HG03558 (cell line): ENCODE data around the gene MTNR1B.

Source experiments
- ATAC-seq: cut with Tn5 transposase; IDR thresholded peaks from one replicate; pipeline ENCODE4 v1.9.1; 2021; ENCODE audit warnings: moderate number of reproducible peaks; ENCODE audit not compliant: unreplicated experiment; ENCODE audit errors: extremely low read depth

Gene MTNR1B

DNA sequence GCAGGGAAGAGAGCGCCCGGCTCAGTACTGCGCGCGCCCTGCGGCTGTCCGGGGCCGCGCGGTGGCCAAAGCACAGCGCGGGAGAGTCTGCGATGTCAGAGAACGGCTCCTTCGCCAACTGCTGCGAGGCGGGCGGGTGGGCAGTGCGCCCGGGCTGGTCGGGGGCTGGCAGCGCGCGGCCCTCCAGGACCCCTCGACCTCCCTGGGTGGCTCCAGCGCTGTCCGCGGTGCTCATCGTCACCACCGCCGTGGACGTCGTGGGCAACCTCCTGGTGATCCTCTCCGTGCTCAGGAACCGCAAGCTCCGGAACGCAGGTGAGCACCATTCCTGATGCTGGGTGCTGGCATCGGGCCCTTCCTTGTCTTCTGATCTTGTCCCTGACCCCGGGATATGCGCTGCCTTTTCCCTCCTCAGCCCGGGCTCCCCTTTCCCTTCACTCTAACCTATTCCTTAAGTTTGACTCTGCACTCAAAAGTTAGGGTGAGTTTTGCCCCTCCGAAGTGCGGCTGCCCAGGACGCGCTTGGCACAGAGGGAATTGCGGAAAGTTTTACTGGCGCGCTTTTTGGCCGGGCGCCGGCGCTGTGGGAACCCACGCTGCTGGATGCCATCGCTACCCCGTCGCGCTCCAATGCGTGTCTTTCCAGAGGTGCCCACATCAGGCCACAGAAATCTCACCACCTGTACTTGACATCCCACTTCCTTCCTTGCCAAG lies at the start of gene MTNR1B:
Gene MTNR1B, plus strand, starts transcription at position 18 of the 714 bp plus-strand sequence. Its CDS starts 75 bp downstream, at position 93.
- no peak for ATAC-seq

DNA sequence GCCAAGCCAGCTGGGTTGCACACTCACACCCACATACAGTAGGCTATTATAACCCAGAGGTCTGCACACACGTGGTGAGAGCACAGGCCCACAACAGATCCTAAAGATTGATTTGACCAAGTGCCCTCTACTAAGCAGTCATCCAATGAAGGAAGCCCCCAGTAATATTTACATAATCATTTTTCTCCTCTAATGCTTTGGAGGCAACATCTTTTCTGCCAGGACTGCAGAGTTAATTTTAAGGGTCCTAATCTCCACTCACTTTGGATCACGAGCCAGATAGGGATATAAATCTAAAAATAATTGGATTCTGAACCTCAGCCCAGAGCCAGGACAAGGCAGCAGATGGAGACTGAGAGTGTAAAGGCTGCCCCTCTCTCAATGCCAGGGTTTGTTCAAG lies 49.1 kb upstream of the MTNR1B start:
- no peak for ATAC-seq

DNA sequence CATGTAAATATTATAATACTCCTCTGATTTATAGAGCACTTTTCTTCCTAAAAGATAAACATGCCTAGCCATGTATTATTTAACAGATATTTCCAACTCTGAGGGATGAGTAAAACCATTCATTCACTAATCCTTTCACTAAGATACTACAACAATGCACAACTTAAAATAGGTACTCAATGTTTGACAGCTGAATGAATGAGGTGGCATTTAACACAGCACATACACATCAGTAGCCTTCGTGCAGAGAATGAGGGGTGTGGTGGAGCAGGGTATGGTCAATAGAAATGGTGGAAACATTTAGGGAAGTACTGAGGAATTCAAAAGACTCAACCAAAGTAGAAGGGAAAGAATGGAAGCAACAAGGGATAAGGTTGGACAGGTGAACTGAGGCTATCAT lies 46.7 kb upstream of the MTNR1B start:
- no peak for ATAC-seq

DNA sequence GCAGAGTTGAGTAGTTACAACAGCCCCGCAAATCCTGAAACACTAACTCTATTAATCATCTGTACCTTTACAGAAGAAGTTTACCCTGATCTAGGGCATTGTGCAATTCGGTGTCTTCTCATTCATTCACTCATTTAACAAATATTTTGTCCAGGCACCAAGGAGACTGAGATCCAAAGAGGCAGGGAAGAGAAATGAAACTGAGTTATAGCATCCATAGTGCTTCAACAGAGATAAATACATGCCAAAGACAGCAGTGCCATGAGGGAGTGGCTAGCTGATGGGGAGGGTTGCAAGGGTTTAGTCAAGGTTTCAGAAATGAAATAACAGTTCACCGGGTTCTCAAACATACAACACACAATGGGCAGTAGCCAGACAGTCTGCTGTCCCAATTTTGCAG lies 40.2 kb upstream of the MTNR1B start:
- no peak for ATAC-seq

DNA sequence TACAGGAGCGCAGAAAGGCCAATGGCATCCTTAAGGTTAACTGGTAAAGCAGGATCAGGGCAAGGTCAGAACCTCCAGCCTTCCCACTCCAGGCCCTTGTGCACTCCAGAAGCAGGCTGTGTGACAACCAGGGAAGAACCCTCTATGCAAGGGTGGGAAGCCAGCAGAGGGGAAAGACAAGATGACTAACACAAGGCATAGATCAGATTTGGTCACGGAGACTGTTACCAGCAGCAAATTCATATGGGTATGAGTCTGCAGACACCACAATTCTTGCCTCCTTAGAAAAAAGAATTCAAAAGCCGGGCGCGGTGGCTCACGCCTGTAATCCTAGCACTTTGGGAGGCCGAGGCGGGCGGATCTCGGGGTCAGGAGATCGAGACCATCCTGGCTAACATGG lies 39.8 kb upstream of the MTNR1B start:
- ATAC-seq: no peak

DNA sequence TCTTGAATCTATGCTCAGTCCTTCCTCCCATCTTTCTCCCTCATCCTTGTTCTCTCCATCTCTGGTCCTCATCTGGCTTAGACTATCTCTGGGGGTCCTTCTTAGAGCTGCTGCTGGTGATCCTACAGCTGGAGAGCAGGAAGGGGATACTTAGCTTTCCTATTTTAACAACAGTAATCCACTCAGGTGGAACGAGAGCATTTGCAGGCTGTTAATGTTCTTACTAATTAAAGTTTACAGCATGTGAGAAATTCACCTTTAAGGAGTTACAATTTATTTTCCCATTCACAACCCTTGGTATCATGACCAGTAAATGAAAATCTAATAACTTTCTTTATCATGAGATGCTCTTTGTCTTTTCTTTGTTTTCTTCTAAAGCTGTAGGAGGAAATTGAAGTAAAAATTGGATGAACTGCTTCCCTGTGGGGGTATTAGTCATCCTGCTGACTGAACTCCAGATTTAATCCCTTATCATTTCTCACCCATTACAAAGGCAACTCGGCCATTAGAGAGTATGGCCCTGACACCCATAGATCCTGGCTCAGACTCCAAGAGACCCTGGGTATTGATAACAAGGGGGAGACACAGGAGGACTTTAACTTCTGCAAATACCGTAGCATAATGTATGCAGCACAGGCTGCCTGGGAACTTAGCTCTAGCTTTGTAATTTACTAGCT lies 37.6 kb upstream of the MTNR1B start:
- ATAC-seq: no peak

DNA sequence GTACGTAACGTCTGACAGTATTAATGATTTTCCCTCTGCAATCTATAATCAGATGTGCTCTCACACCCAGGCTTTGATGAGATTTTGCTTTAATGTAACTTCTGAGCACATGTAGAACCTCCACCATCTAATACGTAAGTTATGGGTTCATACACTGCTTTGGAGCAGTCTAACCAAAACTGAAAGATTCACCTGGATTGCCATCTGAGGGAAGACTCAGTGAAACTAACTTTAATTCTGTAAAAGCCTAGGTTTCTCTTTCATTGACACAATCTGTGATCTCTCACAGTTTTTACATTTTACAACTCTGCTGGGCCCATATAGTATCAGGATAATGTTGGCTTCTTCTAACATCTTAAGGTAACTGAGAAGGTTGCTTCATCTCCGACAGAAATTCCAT lies 30.1 kb upstream of the MTNR1B start:
- ATAC-seq: no peak

DNA sequence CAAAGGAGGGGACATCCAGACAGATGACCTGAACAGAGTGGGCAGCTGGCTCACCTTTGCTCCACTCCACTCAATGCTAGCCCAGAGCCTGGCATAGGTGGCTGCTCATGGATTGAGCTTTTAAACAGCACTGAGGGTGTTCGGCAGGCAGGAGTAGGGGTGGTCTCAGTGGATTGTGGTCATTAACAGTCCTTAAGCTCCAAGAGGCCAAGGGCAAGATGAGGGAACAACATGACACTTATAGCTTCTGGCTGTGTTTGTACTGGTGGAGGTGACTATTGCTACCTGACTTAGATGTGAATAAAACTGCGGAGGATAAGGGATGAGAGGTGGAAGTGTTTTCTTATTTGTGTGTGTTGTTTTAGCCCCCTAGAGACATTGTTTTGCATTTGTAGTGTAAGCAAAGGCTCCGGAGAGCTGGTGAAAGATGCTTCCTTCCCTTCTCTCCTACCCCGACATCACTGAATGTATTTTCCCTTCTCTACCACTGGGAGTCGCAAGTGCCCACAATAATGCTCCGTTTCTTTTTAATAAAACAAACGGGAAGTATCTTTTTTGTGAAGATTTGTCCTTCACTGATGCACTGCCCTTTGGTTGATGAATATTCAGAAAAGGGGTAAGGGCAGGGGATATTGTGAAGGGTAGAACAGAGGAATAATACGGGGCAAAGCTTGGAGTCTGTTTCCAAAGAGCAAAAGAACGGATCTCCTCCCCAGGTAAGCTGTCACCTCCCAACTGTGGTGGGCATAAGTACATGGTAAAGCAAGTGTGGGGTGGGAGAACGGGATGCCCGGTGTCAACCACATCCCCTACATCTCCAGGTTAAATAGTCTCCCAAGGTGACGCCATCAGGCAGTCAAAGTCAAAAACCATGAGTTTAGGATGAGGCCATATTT lies 27.5 kb upstream of the MTNR1B start:
- ATAC-seq: no peak

DNA sequence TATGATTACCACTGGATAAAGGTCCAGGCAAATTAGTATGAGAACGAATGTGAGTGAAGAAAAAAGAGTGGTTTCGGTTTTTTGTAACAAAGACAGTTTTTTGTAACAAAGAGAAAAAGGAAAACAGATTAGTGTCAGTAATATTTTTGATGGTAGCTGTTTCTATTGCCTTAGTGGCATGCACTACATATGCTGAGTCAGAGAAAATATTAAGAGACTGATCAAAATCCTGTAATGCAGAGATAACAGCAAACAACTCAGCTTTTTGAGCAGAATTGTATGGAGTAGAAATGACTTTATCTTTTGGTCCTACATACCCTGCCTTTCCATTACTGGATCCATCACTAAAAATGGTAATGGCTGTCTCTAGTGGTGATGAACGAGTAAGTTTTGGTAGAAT lies 22.7 kb upstream of the MTNR1B start:
- no peak for ATAC-seq

DNA sequence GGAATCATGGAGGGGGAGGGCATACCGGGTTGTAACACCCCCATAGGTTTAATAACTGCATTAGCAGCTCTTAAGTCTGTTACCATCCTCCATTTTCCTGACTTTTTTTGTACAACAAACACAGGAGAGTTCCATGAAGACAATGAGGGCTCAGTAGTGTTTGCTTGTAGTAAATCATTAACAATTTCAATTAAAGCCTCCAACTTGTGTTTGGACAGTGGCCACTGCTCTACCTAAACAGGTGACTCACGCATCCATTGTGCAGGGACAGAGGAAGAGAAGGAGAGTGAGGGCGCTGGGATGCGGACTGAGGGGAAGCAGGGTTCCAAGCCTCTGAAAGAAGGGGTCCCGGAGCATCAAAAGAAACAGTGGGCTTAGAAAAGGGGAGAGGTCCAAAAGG lies 21.3 kb upstream of the MTNR1B start:
- no peak for ATAC-seq

DNA sequence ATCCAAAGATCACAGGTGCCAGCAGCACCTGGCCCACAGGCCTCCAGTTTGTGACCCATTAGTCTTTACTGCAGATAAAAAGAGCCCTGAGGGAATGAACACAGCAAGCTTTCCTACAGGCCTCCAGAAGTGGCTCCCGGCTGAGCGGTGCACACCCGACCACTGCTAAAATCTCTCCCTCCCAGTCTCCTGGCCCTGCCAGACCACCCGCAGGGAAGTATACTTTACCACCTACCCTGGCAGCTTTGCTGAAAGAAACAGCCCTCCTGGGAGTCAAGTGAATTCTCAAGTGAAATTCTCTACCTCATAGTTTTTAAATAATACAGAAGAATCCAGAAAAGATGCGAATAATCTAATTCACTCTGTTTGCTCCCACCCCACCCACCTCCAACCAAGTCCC lies 15.4 kb upstream of the MTNR1B start:
- no peak for ATAC-seq

DNA sequence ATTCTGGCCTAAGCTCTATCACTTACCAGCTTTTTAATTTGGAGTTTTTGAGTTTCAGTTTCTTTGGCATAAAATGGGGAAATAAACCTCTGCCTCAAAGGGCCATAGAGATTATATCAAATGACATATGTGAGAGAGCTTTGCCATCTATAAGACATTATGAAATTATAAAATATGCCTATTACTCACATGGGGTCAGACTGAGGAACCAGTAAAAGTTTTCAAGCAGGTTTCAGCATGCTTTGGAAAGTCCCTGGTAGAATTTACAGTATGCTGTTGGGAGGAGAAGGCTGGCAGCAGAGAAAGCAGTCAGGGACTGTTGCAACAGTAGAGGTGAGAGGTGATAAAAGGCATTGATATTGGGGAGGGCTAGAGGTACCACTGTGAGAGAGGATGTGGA lies 13.6 kb upstream of the MTNR1B start:
- no peak for ATAC-seq

DNA sequence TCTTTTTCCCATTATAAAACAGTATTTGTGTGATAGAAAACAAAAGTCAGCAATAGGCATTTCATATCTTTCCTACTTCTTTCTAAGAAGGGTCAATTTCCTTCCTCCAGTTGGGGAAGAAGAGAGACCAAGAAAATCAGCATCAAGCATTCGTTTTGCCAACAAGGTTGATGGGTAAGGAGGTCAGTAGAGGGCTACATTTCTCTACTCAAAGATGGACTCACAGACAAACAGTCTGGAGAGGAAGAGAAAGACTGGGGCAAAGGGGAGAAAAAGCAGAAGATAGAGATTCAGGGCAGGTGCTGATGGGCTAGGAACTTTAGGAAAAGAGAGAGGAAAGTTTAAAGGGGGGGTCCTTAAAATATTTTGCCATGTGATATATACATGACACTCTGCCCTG lies 8.6 kb upstream of the MTNR1B start:
- no peak for ATAC-seq

DNA sequence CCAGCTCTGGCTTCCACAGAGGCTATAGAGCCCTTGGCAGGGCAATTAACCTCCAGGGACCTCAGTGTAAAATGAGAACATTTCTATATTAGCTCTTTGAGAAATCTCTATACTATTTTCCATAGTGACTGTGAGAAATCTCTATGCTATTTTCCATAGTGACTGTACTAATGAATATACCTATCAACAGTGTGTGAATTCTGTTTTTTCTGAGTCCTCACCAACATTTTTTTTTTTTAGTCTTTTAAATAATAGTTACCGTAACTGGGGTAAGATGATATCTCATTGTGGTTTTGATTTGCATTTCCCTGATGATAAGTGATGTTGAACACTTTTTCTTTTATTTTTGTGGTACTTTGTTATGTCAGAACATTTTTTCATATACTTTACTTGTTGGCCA lies 7.0 kb upstream of the MTNR1B start:
- ATAC-seq: no peak

DNA sequence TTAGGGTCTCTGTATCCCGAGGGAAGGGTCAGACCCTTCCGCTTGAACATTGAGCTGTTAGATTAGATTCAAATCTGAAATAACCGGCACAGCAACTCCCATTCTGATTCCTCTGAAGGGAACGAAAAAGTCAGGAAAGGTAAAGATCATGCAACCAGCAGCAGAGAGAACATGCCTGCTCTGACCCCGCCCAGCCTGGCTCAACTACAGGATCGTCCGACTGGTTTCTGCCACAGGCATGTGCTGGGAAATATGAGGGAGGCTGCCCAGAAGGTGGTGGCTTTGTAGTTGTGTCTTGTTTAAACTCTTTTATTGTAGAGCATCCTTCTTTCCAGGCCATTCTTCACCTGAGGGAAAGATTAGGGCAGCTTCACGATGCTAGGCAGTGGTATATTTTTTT lies 5.0 kb upstream of the MTNR1B start:
- ATAC-seq: no peak

DNA sequence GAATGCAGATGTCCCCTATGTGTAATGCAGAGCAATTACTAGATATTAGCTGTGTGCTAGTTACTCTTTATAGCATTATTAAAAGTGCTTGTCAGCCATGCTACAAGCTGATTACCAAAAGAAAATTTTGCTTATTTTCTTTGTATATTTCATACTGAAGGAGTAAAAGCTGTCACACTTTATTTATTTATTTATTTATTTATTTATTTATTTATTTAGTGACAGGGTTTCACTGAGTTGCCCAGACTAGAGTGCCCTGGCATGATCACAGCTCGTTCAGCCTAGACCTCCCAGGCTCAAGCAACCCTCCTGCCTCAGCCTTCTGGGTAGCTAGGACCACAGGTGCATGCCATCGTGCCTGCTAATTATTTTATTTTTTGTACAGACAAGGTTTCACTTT lies 4.3 kb upstream of the MTNR1B start:
- ATAC-seq: no peak

DNA sequence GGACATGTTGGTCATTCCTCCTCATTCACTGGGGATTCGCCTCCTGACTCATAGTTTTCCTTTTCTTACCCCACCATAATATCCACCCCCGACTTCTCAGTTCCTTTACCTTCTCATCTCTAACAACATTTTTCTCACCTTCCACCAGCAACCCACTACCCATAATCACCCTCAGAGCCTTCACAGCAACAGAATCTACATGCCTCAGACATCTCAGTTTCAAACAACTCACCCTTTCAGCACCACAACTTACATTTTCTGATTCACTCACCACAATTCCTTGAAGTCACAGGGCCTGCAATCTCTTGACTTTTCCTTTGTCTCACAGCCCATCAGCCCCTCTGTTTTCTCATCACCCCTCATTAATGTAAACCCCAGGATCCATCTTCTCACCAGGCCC lies 2.3 kb upstream of the MTNR1B start:
- no peak for ATAC-seq

DNA sequence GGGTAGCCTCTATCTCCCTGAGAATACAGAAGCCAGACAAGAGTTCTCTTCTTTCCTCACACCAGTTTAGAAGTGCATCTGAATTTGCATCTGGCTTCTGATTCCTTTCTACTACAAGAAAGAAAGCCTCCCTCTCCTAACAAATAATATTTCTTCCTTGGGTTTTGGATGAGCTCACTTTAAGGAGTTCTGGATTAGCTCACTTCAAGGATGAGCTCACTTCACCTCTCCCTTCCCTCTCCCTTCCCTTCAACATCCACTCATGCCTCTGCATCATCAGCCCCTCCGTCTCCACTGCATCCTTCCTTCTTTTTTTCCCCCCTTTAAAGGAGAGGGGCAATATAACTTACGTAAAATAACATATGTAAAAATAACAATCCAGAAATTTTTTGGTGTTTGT lies 1.6 kb upstream of the MTNR1B start:
- no peak for ATAC-seq

DNA sequence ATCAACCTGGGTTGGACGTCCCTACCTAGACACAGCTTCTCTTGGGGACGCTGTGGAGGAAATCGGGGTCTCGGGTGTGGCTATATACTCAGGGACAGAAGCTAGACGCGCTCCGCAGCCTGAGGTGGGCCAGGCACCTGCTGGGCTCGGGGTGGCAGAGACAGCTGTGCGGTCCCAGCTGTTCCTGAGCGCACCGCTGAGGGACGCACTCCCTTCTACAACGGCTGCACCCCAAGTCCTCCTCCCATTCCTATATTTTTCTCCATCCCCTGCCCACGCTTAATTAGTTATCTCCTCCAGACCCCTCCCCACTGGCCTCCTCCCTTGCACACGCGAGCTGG lies 188 bp upstream of the MTNR1B start:
- no peak for ATAC-seq

DNA sequence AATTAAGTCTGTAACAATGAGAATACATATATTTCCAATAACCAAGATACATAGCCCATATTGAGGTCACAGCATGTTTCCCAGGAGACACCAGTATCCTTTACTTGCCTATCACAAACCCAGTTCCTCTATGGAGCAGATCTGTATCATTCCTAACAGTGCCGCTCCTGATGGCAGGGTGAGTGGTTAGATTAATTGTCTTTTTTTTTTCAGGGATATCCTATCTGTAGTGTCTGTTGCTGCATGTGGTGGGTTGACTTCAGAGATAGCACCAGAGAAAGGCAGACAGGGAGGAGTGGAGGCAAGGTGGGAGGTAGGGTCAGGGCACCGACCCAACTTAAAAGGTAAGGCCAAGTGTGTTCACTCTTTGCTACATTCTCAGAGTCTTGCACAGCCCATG lies 2.8 kb downstream of the MTNR1B start:
- no peak for ATAC-seq

DNA sequence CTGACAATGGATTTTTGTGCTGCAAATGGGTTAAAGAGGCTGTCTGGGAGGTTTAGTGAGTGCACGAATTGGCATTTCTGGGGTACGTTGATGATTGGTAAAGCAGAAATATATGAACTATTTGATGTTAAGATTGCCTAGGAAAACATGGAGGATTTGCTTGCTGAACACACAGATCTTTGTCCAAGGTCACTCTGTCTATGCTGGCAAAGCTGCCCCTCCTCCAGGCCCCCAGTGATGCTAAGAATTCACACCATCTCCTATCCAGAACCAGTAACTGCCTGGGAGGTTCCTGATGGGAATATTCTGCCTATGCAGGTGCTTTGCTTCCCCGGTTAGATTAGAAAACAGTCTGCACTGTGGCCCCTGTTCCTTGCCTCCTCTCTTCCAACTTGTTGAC lies 5.8 kb downstream of the MTNR1B start:
- ATAC-seq: no peak
